Dermis microvascular lymphatic vessel endothelial cell (primary cell): ENCODE data around the gene AMIGO1. TPM values are rescaled to one million over a fixed set of nuclear protein-coding genes. Genes with fewer than 3 reads are reported as not detected.

Experiments
- DNase-seq, 2 donors: peaks; one replicate each; pipeline versions ENCODE4 v3.0.0 to v3.0.0-alpha.2; 2010; ENCODE audit warnings: low read depth in 2 of 2
- total RNA-seq: library from RNA; depleted of rRNA; stranded (reverse); fragments of >200 nt; gene quantifications from 2 replicates; pipeline ENCODE4 v1.2.1, GENCODE V29; 2014

Gene AMIGO1
- total RNA-seq, 1 donor from 2014 or later, result 0.64 TPM

DNA sequence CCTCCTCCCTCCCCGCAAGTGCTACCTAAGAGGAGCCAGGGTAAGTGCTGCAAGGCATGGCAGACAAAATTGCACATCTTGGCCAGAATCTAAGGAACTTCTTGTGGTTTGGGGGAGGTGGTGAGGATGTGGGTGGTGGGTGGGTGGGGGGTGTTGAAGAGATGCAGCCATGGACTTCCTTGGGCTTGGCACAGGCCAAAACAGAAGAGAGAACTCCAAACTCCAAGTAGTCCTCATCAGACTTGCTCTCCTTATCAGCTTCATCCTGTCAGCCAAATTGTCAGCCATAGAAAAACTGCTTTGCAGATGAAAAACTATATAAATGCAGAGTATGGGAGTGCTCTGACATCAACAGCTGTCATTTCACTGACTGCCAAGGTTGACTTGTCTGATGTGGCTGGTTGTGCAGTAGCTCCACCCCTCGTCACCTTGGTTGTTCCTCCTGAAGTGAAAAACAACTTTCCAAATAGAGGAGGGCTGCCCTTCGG is 7.1 kb downstream of the AMIGO1 start:
- DNase-seq, result no peak

DNA sequence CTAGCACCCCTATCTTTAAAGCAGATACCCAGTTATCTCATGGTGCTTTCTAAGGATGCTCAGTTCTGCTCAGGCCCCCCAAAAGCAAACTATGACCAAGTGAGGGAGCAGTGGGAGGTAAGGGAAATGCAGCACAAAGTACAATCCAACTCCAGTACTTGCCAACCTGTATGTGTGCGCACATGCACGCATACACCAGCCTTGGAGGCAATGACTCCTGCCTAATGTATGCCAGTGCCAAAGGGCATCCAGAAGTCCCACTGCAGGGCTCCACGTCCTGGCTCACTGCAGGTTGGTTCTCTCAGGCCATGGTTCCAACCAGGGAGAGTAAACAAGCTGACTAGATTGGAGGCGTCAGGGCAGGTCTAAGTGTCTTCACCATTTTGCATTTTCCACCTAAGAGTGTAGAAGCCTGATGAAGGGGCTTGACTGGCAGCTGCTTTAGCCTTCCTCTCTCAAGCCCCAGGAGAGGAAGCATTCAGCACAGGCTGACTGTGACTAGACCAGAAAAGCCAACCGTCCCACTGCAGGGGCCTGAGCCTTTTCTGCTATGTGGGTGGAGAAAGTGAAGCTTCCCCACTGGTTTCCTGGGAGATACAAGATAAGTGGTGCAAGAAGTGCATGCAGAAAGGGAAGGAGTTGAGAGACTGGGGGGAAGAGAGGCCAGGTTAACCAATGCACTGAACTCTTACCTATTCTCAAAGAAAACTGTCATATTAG is 7.7 kb downstream of the AMIGO1 start:
- DNase-seq, result no peak

DNA sequence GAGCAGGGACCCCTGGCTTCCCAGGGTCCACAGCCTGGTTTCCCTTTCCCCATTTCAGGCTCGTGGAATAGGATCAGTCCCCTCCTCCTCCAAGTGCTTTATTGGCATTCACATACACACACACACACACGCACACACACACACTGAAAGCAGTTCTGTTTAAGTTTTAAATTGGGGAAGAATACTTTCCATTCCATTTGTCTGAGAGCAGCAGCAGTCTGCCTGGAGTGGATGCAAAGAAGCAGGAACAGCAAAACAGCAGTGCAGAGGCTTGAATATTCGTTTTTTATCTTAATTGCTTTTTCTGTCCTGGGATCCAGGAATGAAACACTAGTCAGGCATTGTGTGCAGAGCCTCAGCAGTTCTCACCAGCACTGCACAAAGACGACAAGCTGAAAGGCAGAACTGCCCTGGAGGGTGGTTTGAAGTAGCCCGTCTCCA is 8.6 kb downstream of the AMIGO1 start:
- no peak for DNase-seq

GRCh38 chr1:109499661-109500536 is 9.6 kb downstream of the AMIGO1 start:
- DNase-seq, result peak in 1 of 2 donors; percentile 44

- DNase-seq, result no peak
Observed at GRCh38 chr1:109499081-109499480, 10.4 kb downstream of the AMIGO1 start.

DNA sequence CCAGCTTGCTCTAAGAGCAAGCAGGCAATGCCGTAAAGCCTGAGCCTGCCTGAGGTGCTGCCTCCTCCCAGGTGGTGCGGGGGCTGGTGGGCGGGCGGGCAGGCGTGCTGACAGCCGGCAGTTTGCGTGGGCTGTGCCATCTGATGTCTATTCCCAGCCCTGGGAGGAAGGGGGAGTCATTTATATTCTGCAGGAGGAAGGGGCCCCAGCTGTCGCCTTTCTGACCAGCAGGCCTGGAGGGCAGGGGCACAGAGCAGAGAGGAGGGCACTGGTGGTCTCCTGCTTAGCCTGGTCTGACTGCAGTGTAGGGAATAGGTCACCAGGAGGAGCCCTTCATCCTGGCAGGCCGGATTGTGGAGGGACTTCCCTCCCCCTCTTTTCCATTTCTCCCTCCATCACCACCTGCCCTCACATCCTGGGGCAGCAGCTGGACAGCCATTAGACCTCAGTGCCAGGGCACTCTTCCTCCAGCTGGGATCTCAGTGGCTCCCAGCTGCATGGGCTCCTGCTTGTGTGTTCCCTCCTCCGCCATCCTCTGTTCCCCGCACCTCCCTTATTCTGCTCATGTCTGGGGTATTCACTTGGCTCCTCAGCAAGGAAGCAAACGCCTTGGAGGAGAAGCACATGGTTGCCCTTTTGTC is 11.2 kb downstream of the AMIGO1 start:
- peak; percentile 49 to 57 for DNase-seq

GRCh38 chr1:109497449-109498160 is 11.9 kb downstream of the AMIGO1 start:
- no peak for DNase-seq

GRCh38 chr1:109495738-109496137 is 13.8 kb downstream of the AMIGO1 start:
- DNase-seq, result no peak

DNA sequence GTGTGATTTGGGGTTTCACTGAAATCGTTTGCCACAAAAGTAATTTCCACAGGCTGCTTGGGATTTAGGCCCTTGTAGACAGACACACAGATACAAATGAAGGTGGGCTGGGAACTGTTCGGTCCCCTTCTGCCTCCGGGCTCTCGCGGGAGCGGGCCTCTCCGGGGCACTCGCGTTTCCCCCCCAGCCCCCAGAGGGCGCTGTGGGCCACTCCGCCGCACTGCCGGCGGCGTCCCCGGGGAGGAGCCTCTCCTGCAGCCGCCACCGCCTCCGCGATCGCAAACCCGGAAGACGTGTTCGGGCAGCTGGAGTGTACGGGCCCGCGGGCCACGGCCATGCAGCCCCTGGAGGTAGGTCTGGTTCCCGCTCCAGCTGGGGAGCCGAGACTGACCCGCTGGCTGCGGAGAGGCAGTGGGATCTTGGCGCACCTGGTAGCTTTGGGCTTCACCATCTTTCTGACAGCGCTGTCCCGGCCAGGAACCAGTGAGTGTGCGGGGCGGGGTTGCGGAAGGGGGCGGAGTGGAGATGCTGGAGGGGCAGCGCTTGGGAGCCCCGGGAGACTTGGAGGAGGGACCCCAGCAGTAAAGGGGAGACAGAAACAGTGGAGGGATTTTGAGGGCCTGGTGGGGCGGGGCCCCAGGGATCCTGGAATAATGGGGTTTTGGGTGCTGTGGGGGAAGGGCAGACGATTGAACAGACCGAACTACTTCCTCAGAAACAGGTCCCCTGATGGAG is 15.6 kb downstream of the AMIGO1 start, which contains the start of gene CYB561D1:
Gene CYB561D1 (plus strand): TSS at position 290 of the 735 bp plus-strand sequence. CDS start 46 bp downstream, at position 336.
- DNase-seq, result peak; percentile 61 to 81

DNA sequence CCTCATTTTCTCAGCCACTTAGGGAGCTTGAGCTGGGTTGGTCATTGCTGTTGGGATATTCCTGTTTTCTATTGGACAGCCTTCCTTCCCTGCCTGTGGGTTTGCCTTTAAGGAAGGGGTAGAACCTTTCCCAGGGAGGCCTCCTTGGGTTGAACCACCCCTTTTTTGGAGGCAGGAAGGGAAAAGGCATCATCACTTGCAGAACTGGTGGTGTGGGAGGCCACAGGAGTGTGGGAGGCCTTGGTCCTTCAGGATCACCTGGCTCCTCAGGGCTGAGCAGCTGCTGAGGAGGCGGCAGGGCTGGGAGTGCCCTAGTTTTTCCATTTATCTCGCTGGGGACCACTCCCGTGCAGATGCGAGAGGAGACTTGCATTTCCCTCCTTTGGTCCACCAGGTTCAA is 16.3 kb downstream of the AMIGO1 start:
- DNase-seq, result no peak

GRCh38 chr1:109492779-109493178 is 16.7 kb downstream of the AMIGO1 start:
- DNase-seq, result peak in 1 of 2 donors; percentile 32

DNA sequence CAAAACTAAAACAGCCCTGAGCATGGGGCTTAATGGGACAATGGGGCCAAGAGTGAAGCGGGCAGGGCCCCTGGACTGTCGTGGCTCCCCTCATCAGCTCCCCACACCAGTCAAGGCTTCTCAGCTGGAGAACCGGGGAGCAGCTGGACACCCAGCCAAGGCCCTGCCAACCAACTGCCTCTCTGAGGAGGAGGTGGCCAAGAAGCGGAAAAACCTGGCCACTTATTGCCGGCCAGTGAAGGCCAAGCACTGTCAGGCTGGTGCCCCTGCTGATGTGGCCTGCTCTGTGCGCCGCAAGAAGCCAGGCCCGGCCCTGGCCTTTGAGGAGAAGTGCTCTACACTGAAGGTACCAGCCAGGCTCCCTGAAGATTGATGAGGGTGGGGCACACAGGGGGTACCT is 18.2 kb downstream of the AMIGO1 start:
- no peak for DNase-seq

DNA sequence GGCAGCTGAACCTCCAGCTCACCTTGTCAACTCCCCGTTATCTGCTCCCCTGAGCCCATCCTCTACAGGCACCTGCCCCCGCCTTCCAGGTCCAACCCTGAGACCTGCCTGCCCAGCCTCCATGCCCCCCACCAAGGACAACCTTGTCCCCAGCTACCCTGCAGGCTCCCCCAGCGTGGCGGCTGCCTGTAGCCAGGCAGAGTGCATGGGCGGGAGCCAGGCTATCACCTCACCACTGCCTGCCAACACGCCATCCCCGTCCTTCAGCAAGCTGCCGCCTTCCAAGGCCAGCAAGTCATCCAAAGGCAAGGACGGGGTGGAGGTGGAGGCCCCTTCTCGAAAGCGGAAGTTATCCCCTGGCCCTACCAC is 18.6 kb downstream of the AMIGO1 start:
- no peak for DNase-seq

GRCh38 chr1:109490029-109490933 is 19.2 kb downstream of the AMIGO1 start:
- DNase-seq, result peak; percentile 27 to 64

DNA sequence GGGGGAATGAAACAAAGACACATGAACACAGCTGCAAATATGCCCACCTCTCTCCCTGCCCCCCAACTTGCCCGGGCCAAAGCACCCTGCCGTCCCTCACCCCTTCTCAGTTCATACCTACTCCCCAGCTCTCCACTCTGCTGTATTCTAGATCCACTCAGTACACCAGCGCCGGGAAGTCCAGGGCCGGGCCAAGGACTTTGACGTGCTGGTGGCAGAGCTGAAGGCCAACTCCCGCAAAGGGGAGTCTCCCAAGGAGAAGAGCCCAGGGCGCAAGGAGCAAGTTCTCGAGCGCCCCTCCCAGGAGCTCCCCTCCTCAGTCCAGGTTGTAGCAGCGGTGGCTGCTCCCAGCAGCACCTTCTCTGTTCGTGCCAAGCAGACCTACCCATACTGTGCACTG is 20.8 kb downstream of the AMIGO1 start:
- DNase-seq, result no peak

- no peak for DNase-seq
Observed at GRCh38 chr1:109488201-109488600, 21.3 kb downstream of the AMIGO1 start.

DNA sequence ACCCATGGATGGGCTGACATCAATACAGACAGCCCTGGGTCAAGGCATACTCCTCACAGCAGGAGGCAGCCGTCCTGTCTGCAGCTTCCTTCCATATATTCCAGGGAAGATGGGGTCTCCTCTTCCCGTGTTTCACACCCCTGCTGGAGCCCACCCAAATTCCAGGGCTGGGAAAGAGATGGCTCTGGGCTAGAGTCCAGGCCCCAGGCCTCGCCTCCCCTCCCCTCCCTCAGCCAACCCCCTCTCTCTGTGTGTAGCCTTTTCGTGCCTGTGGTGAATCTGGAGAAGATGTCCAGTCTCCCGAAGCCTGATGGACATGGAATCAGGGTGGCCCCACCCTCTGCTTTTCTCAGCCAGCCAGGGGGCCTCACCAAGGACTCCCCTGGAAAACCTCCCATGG is 22.3 kb downstream of the AMIGO1 start:
- no peak for DNase-seq

GRCh38 chr1:109485001-109485400 is 24.5 kb downstream of the AMIGO1 start:
- no peak for DNase-seq

GRCh38 chr1:109484519-109484975 is 25.0 kb downstream of the AMIGO1 start:
- no peak for DNase-seq
